Measurements from ENCODE around the gene MTM1. TPM values are rescaled to one million over a fixed set of nuclear protein-coding genes. Genes with fewer than 3 reads are reported as not detected.

Gene MTM1
- polyA plus RNA-seq, 1 of the 3 experiments (the other 2 are of a cell fraction): 2.7 TPM

- Histone ChIP-seq H3K9ac (no peak overlapping the region), H3K79me2 (ENCODE audit: insufficient read depth) (no peaks in the 10 kb centered on the region), H4K20me1 (ENCODE audit: insufficient read depth) (no peaks in the 10 kb centered on the region), H3K4me3 (ENCODE audit: low read depth in 2 of 2, low read length in 1 of 2) (no peak overlapping the region), H3K27ac (ENCODE audit: low read depth in 2 of 2, low read length in 1 of 2) (no peak overlapping the region), H3K9me2 (no peaks in the 10 kb centered on the region), H3F3A (replicated peaks; ENCODE audit: insufficient read depth) (peaks cover 7% of the 10 kb centered on the region), H2AFZ (ENCODE audit: low read depth) (no peak overlapping the region), H3K27me3 (ENCODE audit: insufficient read depth) (no peaks in the 10 kb centered on the region), H3K4me1 (ENCODE audit: control insufficient read depth in 1 of 2, insufficient read depth in 2 of 2, low read depth in 1 of 2, low read length in 1 of 2) (0 out of 4 replicates have a peak, but pooled peaks cover 0 to 5% of the 10 kb centered on the region in 2 experiments), H3K36me3 (replicated peaks in 1 of 2; ENCODE audit: control insufficient read depth in 1 of 2, insufficient read depth in 2 of 2, low read length in 1 of 2) (peaks cover 3 to 14% of the 10 kb centered on the region in 2 experiments), H3K9me3 (no peaks in the 10 kb centered on the region), H3K4me2 (no peak overlapping the region)
- CTCF ChIA-PET: interaction anchor here (1.2 kb wide), 1 partner anchor 57 kb away, joined by 4 read pairs; no protein-coding TSS in a partner anchor
- TF ChIP-seq ZBTB33 (IDR thresholded peaks at IDR 0.05; ENCODE audit: borderline replicate concordance, low read depth) (no peak), FOXM1 (IDR thresholded peaks at IDR 0.05; ENCODE audit: low read depth) (no peak), REST (IDR thresholded peaks at IDR 0.05; ENCODE audit: low read depth, low read length) (no peak), EP300 (IDR thresholded peaks at IDR 0.05; ENCODE audit: borderline replicate concordance in 1 of 2, low read depth in 1 of 2, low read length in 1 of 2) (no peak), ELF1 (IDR thresholded peaks at IDR 0.05) (no peak), FOXJ3 (CRISPR knock-in tag; IDR thresholded peaks at IDR 0.05) (no peak), POLR2AphosphoS5 (IDR thresholded peaks at IDR 0.05; ENCODE audit: low read depth, low read length) (no peak), MXI1 (IDR thresholded peaks at IDR 0.05; ENCODE audit: low read depth, low read length) (no peak)
- POLR2A ChIA-PET: no interaction called here
- 55% methylated on average over 4 of the region's 4 CpGs for WGBS (ENCODE audit: low lambda C conversion rate)
- no peak for DNase-seq
Measured at GRCh38 chrX:150644422-150644821, 76.0 kb downstream of the MTM1 start.

GRCh38 chrX:150647331-150647730, 78.9 kb downstream of the MTM1 start:
- no peak overlapping the region for H3K9ac ChIP-seq
- 0 out of 4 replicates have a peak, but pooled peaks cover 0 to 5% of the 10 kb centered on the region in 2 experiments for H3K4me1 ChIP-seq (ENCODE audit: control insufficient read depth in 1 of 2, insufficient read depth in 2 of 2, low read depth in 1 of 2, low read length in 1 of 2)
- POLR2A ChIA-PET: no interaction called here
- H3K79me2 ChIP-seq (ENCODE audit: insufficient read depth): no peaks in the 10 kb centered on the region
- TF ChIP-seq FOXJ3 (CRISPR knock-in tag; IDR thresholded peaks at IDR 0.05) (no peak), MAX (IDR thresholded peaks at IDR 0.05; ENCODE audit: low read depth) (no peak), SIN3A (IDR thresholded peaks at IDR 0.05; ENCODE audit: borderline replicate concordance, low read depth, low read length) (no peak), NFIC (IDR thresholded peaks at IDR 0.05; ENCODE audit: borderline replicate concordance) (no peak), EP300 (IDR thresholded peaks at IDR 0.05; ENCODE audit: borderline replicate concordance in 1 of 2, low read depth in 1 of 2, low read length in 1 of 2) (no peak), TEAD4 (IDR thresholded peaks at IDR 0.05; ENCODE audit: borderline replicate concordance, insufficient read depth) (no peak), USF1 (IDR thresholded peaks at IDR 0.05; ENCODE audit: borderline replicate concordance, low read depth) (no peak), MXI1 (IDR thresholded peaks at IDR 0.05; ENCODE audit: low read depth, low read length) (no peak)
- H2AFZ ChIP-seq (ENCODE audit: low read depth): no peak overlapping the region
- peaks cover 12% of the 10 kb centered on the region for H3F3A ChIP-seq (replicated peaks; ENCODE audit: insufficient read depth)
- no peak overlapping the region for H3K4me3 ChIP-seq (ENCODE audit: low read depth in 2 of 2, low read length in 1 of 2)
- H3K27me3 ChIP-seq (ENCODE audit: insufficient read depth): no peaks in the 10 kb centered on the region
- no peak overlapping the region for H3K27ac ChIP-seq (ENCODE audit: low read depth in 2 of 2, low read length in 1 of 2)
- H4K20me1 ChIP-seq (ENCODE audit: insufficient read depth): no peaks in the 10 kb centered on the region
- WGBS (ENCODE audit: low lambda C conversion rate): 68% methylated on average over 5 of the region's 5 CpGs
- H3K36me3 ChIP-seq (replicated peaks in 1 of 2; ENCODE audit: control insufficient read depth in 1 of 2, insufficient read depth in 2 of 2, low read length in 1 of 2): peaks cover 5 to 12% of the 10 kb centered on the region in 2 experiments
- no peak for DNase-seq
- no peaks in the 10 kb centered on the region for H3K9me3 ChIP-seq
- H3K9me2 ChIP-seq: no peaks in the 10 kb centered on the region
- no peak overlapping the region for H3K4me2 ChIP-seq
- CTCF ChIA-PET: interaction anchor here (1.8 kb wide), 1 partner anchor 15 kb away, joined by 4 read pairs; no protein-coding TSS in a partner anchor
